GM12878 (cell line): ENCODE results near the gene FNTB. TPM values are rescaled to one million over a fixed set of nuclear protein-coding genes. Genes with fewer than 3 reads are reported as not detected.

Source experiments
- ATAC-seq: fragments of 200-7000 bp; cut with Tn5 transposase; 3 replicates; pipeline ENCODE4 v1.9.1; 2020; ENCODE audit warnings: mild to moderate bottlenecking, moderate library complexity
- BruUV-seq: library from RNA; stranded (reverse); fragments of 400-500 nt; replicated peaks from 2 replicates; lab custom pipeline; 2021; lab: Mats Ljungman, UMichigan
- CTCF ChIA-PET: fragments of 300-600 bp; sonication (Branson Sonifier 250); formaldehyde crosslinking; extraction: SDS; loops from one replicate; lab custom pipeline; 2021; ENCODE audit warnings: inconsistent platforms; lab: Yijun Ruan, JAX
- POLR2A ChIA-PET: fragments of 350-600 bp; formaldehyde crosslinking; extraction: SDS; loops from one replicate; lab custom pipeline; 2021; ENCODE audit warnings: inconsistent platforms; lab: Charles Lee
- RAD21 ChIA-PET: fragments of 300-600 bp; sonication (Branson Sonifier 250); formaldehyde crosslinking; loops from one replicate; lab custom pipeline; 2023; ENCODE audit warnings: antibody characterized with exemption; ENCODE audit not compliant: unreplicated experiment; lab: Charles Lee
- SMC1A ChIA-PET: fragments of 300-600 bp; sonication (Branson Sonifier 250); formaldehyde crosslinking; loops from one replicate; lab custom pipeline; 2023; ENCODE audit not compliant: unreplicated experiment, uncharacterized antibody; lab: Charles Lee
- DNase-seq: peaks from one replicate; pipeline ENCODE4 v3.0.0-alpha.2; 2011; ENCODE audit warnings: low read depth, low spot score
- FAIRE-seq: peaks from 3 replicates; lab custom pipeline; 2011; peaks lifted over from hg19 to GRCh38; lab: Jason Lieb, UNC
- H2AFZ ChIP-seq: 2 replicates; pipeline ENCODE4 v1.6.0; 2011; ENCODE audit warnings: low read depth, low read length, control low read depth; ENCODE audit not compliant: control insufficient read depth
- H3K27ac ChIP-seq: 2 replicates; pipeline ENCODE4 v1.5.1; 2011; ENCODE audit warnings: control low read depth; ENCODE audit not compliant: control insufficient read depth, insufficient read depth
- H3K27me3 ChIP-seq, 2 experiments: replicated peaks in 1 of 2; 2 replicates each; pipeline versions ENCODE4 v1.6.0 to v1.6.1; 2011; ENCODE audit warnings: low read length in 1 of 2; ENCODE audit not compliant: control insufficient read depth in 2 of 2, insufficient read depth in 2 of 2
- H3K36me3 ChIP-seq, 2 experiments: 2 replicates each; pipeline ENCODE4 v1.5.1; 2011; ENCODE audit warnings: low read length in 1 of 2; ENCODE audit not compliant: control insufficient read depth in 2 of 2, insufficient read depth in 2 of 2
- H3K4me1 ChIP-seq: 2 replicates; pipeline ENCODE4 v1.6.1; 2011; ENCODE audit warnings: mild to moderate bottlenecking, low read length, moderate library complexity, mixed read lengths; ENCODE audit not compliant: control insufficient read depth, insufficient read depth
- H3K4me2 ChIP-seq: 2 replicates; pipeline ENCODE4 v1.6.0; 2011; ENCODE audit warnings: control low read depth; ENCODE audit not compliant: control insufficient read depth, insufficient read depth
- H3K4me3 ChIP-seq: fragments of 200-600 bp; sonication (generic); 2 replicates; pipeline ENCODE4 v1.5.1; 2016
- H3K79me2 ChIP-seq: 2 replicates; pipeline ENCODE4 v1.6.0; 2011; ENCODE audit warnings: low read length; ENCODE audit not compliant: control insufficient read depth, insufficient read depth
- H3K9ac ChIP-seq: 2 replicates; pipeline ENCODE4 v1.8.0; 2011; ENCODE audit warnings: low read length, control low read depth, mixed read lengths; ENCODE audit not compliant: control insufficient read depth, insufficient read depth
- H3K9me3 ChIP-seq: replicated peaks from 3 replicates; pipeline ENCODE4 v1.5.1; 2011; ENCODE audit warnings: mild to moderate bottlenecking, low read length; ENCODE audit not compliant: control insufficient read depth, insufficient read depth
- H4K20me1 ChIP-seq: 2 replicates; pipeline ENCODE4 v1.6.0; 2011; ENCODE audit not compliant: control insufficient read depth, insufficient read depth
- DPF2 ChIP-seq: fragments of 450-650 bp; IDR thresholded peaks from 2 replicates; pipeline ENCODE4 v1.6.1; 2017; ENCODE audit warnings: mild to moderate bottlenecking
- HDGF ChIP-seq: fragments of 450-650 bp; IDR thresholded peaks from 2 replicates; pipeline ENCODE4 v1.6.1; 2016; ENCODE audit warnings: antibody characterized with exemption
- MXI1 ChIP-seq: fragments of 150-350 bp; IDR thresholded peaks from 2 replicates; pipeline ENCODE4 v1.6.1; 2011; ENCODE audit warnings: low read depth, mild to moderate bottlenecking, inconsistent platforms, low read length, improper control_type of control experiment
- PML ChIP-seq: IDR thresholded peaks from 2 replicates; pipeline ENCODE4 v1.6.1; 2012; ENCODE audit warnings: low read length, inconsistent platforms
- SUPT20H ChIP-seq: IDR thresholded peaks from 2 replicates; pipeline ENCODE4 v1.6.1; 2011; ENCODE audit warnings: low read depth, mild to moderate bottlenecking, low read length, moderate library complexity, borderline replicate concordance; ENCODE audit not compliant: control insufficient read depth
- WGBS: methylation state at CpG from one replicate; pipeline ENCODE4 v1.1.6; 2016; ENCODE audit warnings: low lambda C conversion rate; ENCODE audit not compliant: insufficient replicate concordance, insufficient coverage; ENCODE audit errors: missing lambda C conversion rate; 5-methylcytosine and 5-hydroxymethylcytosine counted together
- in situ Hi-C: fragments of 300-500 bp; cut with MboI; formaldehyde crosslinking; loops from 9 replicates; pipeline ENCODE4 v1.14.3; 2018; ENCODE audit warnings: mixed read lengths
- intact Hi-C: fragments of 100-400 bp; cut with micrococcal nuclease; formaldehyde crosslinking; loops from one replicate; pipeline ENCODE4 v1.14.2; 2022; ENCODE audit not compliant: unreplicated experiment
- polyA plus RNA-seq, 11 experiments: library from polyadenylated mRNA; depleted of rRNA in 4 of 11; unstranded in 6 of 11; stranded (reverse) in 5 of 11; fragments of >200 nt; fragmentation: Nextera tagmentation in 4 of 11; fragmentation: Illumina TruSeq in 1 of 11; extraction: Ambion mirVana in 4 of 11; extraction: Trizol in 1 of 11; gene quantifications; 1 replicate in 1 of 11; 2 replicates in 10 of 11; pipeline versions ENCODE4 v1.2.1 to v1.2.3, GENCODE V29; 2011 to 2016; ENCODE audit warnings: inconsistent platforms in 2 of 11, missing spikeins in 2 of 11, low read depth in 1 of 11
- total RNA-seq, 4 experiments: library from RNA; depleted of rRNA in 3 of 4; stranded (reverse); fragments of >200 nt in 3 of 4; fragmentation: Illumina TruSeq in 1 of 4; extraction: Trizol in 1 of 4; gene quantifications; 2 replicates each; pipeline versions ENCODE4 v1.2.1 to v1.2.3, GENCODE V29; 2013 to 2021
- TF ChIP-seq, protein P1 (sequence below): fragments of 450-650 bp; IDR thresholded peaks from 2 replicates; pipeline ENCODE4 v1.6.1; 2016; ENCODE audit warnings: mild to moderate bottlenecking
- TF ChIP-seq, protein P2 (sequence below): IDR thresholded peaks from 2 replicates; pipeline ENCODE4 v1.6.1; 2011; ENCODE audit warnings: low read depth, mild to moderate bottlenecking, low read length, moderate library complexity, borderline replicate concordance; ENCODE audit errors: extremely low read depth
- TF ChIP-seq, protein P3 (sequence below): fragments of 450-650 bp; IDR thresholded peaks from 2 replicates; pipeline ENCODE4 v1.6.1; 2017; ENCODE audit warnings: mild to moderate bottlenecking, moderate library complexity

Gene FNTB
- total and polyA plus RNA-seq, 10 of the 15 experiments (the other 5 are each of a cell fraction or from before 2014, with no cell fraction given) = 10.4 to 25.1 (median 16.7) TPM

DNA sequence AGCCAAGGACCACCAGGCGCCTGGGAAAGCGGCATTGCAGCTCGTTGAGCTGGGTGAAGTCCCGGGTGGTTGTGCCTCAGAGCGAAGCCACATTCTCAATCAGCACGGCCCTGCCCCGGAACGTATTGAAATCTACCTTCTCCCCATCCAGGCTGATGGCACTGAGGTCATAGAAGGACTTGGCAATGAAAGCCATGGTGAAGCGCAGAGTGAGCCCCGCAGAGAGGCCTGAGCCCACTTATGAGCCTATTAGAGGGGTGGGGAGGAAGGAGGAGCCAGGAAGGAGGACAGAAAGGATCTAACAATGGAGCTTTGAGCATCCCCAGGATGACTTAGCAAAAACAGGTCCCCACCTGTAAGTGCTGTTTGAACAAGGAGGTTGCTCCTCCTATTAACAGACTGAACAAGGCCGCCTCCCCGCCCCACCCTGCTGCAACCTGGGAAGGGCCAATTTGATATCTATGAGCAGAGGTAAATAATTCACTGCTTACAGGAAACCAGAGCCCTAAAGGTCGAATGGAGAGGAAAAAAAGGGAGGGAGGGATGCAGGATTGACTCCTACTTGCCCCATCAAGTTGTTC, 44.1 kb upstream of the FNTB start, which contains the start of gene GPX2:
Gene GPX2, minus strand, starts transcription at position 215 of the 581 bp plus-strand sequence. Its CDS starts 19 bp downstream, at position 196.
- Histone ChIP-seq H3K4me1 (no peaks in the 10 kb centered on the region), H3K27me3 (no peaks in the 10 kb centered on the region), H3K79me2 (no peaks in the 10 kb centered on the region), H2AFZ (no peak within 1 kb of the TSS), H3K36me3 (peaks cover 0 to 4% of the 10 kb centered on the region in 2 experiments; a peak in 2 of 4 replicates), H4K20me1 (no peaks in the 10 kb centered on the region), H3K4me3 (no peak within 1 kb of the TSS), H3K27ac (no peak within 1 kb of the TSS), H3K4me2 (no peak within 1 kb of the TSS), H3K9me3 (no peaks in the 10 kb centered on the region), H3K9ac (no peak within 1 kb of the TSS)
- ChIA-PET RAD21 (no interaction called here), SMC1A (interaction anchor here (1.0 kb wide), 1 partner anchor 18 kb away, joined by 3 read pairs; no protein-coding TSS in a partner anchor), CTCF (interaction anchor here (1.4 kb wide), 1 partner anchor 11 kb away, joined by 5 read pairs; no protein-coding TSS in a partner anchor), POLR2A (no interaction called here)
- TF ChIP-seq PML = no peak
- TF ChIP-seq, protein P1, sequence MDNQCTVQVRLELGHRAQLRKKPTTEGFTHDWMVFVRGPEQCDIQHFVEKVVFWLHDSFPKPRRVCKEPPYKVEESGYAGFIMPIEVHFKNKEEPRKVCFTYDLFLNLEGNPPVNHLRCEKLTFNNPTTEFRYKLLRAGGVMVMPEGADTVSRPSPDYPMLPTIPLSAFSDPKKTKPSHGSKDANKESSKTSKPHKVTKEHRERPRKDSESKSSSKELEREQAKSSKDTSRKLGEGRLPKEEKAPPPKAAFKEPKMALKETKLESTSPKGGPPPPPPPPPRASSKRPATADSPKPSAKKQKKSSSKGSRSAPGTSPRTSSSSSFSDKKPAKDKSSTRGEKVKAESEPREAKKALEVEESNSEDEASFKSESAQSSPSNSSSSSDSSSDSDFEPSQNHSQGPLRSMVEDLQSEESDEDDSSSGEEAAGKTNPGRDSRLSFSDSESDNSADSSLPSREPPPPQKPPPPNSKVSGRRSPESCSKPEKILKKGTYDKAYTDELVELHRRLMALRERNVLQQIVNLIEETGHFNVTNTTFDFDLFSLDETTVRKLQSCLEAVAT = no peak
- TF ChIP-seq, protein P2, sequence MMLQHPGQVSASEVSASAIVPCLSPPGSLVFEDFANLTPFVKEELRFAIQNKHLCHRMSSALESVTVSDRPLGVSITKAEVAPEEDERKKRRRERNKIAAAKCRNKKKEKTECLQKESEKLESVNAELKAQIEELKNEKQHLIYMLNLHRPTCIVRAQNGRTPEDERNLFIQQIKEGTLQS = no peak
- TF ChIP-seq, protein P3, sequence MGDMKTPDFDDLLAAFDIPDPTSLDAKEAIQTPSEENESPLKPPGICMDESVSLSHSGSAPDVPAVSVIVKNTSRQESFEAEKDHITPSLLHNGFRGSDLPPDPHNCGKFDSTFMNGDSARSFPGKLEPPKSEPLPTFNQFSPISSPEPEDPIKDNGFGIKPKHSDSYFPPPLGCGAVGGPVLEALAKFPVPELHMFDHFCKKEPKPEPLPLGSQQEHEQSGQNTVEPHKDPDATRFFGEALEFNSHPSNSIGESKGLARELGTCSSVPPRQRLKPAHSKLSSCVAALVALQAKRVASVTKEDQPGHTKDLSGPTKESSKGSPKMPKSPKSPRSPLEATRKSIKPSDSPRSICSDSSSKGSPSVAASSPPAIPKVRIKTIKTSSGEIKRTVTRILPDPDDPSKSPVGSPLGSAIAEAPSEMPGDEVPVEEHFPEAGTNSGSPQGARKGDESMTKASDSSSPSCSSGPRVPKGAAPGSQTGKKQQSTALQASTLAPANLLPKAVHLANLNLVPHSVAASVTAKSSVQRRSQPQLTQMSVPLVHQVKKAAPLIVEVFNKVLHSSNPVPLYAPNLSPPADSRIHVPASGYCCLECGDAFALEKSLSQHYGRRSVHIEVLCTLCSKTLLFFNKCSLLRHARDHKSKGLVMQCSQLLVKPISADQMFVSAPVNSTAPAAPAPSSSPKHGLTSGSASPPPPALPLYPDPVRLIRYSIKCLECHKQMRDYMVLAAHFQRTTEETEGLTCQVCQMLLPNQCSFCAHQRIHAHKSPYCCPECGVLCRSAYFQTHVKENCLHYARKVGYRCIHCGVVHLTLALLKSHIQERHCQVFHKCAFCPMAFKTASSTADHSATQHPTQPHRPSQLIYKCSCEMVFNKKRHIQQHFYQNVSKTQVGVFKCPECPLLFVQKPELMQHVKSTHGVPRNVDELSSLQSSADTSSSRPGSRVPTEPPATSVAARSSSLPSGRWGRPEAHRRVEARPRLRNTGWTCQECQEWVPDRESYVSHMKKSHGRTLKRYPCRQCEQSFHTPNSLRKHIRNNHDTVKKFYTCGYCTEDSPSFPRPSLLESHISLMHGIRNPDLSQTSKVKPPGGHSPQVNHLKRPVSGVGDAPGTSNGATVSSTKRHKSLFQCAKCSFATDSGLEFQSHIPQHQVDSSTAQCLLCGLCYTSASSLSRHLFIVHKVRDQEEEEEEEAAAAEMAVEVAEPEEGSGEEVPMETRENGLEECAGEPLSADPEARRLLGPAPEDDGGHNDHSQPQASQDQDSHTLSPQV = no peak
- TF ChIP-seq HDGF = no peak
- no peak for TF ChIP-seq MXI1
- no peak for TF ChIP-seq DPF2
- TF ChIP-seq SUPT20H = no peak
- ATAC-seq (no peak), DNase-seq (no peak), FAIRE-seq (no peak)
- intact Hi-C loops = no loop called here
- in situ Hi-C loops = no loop called here
- no TSS peak for BruUV-seq
- 95% methylated on average over 12 of the region's 13 CpGs for WGBS
